PFSK-1 (cell line): ENCODE results near the gene ZNF410.

ENCODE experiments used
- FOXP2 ChIP-seq: optimal IDR thresholded peaks from 2 replicates; pipeline ENCODE3; 2011; ENCODE audit warnings: borderline replicate concordance, control low read depth, inconsistent platforms; ENCODE audit not compliant: insufficient read depth; ENCODE audit errors: extremely low read length, extremely low read depth
- POLR2AphosphoS5 ChIP-seq: IDR thresholded peaks from 2 replicates; pipeline ENCODE4 v1.6.1; 2012; ENCODE audit warnings: low read depth, mild to moderate bottlenecking, control low read depth, low read length, moderate library complexity
- SIN3A ChIP-seq: IDR thresholded peaks from 2 replicates; pipeline ENCODE4 v1.6.1; 2012; ENCODE audit warnings: mild to moderate bottlenecking, low read length, moderate library complexity, borderline replicate concordance; ENCODE audit not compliant: insufficient read depth
- TAF1 ChIP-seq: IDR thresholded peaks from 2 replicates; pipeline ENCODE4 v1.6.1; 2012; ENCODE audit warnings: low read length, control low read depth, borderline replicate concordance; ENCODE audit not compliant: insufficient read depth
- TF ChIP-seq, protein P1 (sequence below), 2 experiments: IDR thresholded peaks; 2 replicates each; pipeline versions ENCODE4 v1.6.1 to v1.8.0; 2011 to 2012; ENCODE audit warnings: low read depth in 2 of 2, low read length in 2 of 2, control low read depth in 1 of 2, inconsistent platforms in 1 of 2, mild to moderate bottlenecking in 1 of 2, moderate library complexity in 1 of 2; ENCODE audit not compliant: insufficient read depth in 1 of 2

ZNF410 gene

DNA sequence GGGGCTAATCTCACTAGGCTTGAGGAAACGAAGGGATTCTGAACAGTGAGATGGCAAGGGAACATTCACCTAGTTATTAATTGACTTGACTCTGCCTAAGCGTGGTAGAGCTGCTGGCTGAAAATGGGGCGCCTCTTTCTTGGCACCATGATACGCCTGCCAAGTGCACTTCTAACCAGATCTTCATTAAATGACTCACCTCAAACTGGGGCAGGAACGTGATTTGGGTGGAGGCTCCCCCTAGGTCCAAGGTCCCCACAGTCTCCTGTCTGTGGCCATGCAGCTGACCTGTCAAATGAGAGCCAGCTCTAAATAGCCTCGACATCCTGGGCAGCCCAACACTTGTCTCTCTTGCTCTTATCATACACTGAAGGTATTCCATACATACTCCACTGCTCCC is 89.5 kb downstream of the ZNF410 start:
- no peak for TF ChIP-seq POLR2AphosphoS5
- TF ChIP-seq, protein P1, sequence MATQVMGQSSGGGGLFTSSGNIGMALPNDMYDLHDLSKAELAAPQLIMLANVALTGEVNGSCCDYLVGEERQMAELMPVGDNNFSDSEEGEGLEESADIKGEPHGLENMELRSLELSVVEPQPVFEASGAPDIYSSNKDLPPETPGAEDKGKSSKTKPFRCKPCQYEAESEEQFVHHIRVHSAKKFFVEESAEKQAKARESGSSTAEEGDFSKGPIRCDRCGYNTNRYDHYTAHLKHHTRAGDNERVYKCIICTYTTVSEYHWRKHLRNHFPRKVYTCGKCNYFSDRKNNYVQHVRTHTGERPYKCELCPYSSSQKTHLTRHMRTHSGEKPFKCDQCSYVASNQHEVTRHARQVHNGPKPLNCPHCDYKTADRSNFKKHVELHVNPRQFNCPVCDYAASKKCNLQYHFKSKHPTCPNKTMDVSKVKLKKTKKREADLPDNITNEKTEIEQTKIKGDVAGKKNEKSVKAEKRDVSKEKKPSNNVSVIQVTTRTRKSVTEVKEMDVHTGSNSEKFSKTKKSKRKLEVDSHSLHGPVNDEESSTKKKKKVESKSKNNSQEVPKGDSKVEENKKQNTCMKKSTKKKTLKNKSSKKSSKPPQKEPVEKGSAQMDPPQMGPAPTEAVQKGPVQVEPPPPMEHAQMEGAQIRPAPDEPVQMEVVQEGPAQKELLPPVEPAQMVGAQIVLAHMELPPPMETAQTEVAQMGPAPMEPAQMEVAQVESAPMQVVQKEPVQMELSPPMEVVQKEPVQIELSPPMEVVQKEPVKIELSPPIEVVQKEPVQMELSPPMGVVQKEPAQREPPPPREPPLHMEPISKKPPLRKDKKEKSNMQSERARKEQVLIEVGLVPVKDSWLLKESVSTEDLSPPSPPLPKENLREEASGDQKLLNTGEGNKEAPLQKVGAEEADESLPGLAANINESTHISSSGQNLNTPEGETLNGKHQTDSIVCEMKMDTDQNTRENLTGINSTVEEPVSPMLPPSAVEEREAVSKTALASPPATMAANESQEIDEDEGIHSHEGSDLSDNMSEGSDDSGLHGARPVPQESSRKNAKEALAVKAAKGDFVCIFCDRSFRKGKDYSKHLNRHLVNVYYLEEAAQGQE (IDR thresholded peaks at IDR 0.05; ENCODE audit: insufficient read depth in 1 of 2, low read depth in 2 of 2, low read length in 2 of 2) = no peak
- TF ChIP-seq FOXP2 = no peak
- no peak for TF ChIP-seq TAF1
- TF ChIP-seq SIN3A = no peak

DNA sequence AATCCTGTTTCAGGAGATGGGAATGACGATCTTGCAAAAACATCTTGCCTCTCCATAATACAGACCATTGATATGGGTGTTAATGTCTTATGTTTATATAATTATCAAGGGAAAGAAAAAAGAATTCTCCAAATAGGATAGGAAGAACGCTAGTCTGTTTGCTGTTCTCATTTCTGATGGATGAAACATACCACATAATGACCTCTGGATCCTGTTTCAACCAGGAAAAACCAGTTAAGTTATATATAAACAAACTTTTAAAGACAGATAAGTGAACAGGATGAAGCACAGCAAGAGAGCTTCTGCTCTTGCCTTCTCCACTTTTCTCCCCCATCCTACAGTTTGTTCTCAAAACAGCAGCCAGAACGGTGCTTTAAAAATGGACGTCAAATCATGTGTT is 91.2 kb downstream of the ZNF410 start:
- TF ChIP-seq, protein P1 (IDR thresholded peaks at IDR 0.05; ENCODE audit: insufficient read depth in 1 of 2, low read depth in 2 of 2, low read length in 2 of 2) = no peak
- TF ChIP-seq TAF1 (no peak), SIN3A (no peak), FOXP2 (no peak), POLR2AphosphoS5 (no peak)
